GM18505 (cell line): ENCODE measurements around the gene ADARB2.
A peak's percentile ranks its signal among the peaks of the same experiment; 100 is the strongest.

Experiments used
- ATAC-seq: cut with Tn5 transposase; IDR thresholded peaks from one replicate; pipeline ENCODE4 v1.9.1; 2021; ENCODE audit not compliant: unreplicated experiment
- POLR2A ChIP-seq: IDR thresholded peaks from 4 replicates; pipeline ENCODE4 v1.6.1; 2011; ENCODE audit warnings: borderline replicate concordance; ENCODE audit not compliant: insufficient read depth, insufficient read length; ENCODE audit errors: extremely low read depth

ADARB2 gene

GRCh38 chr10:1746796-1747195 is 9.5 kb upstream of the ADARB2 start:
- no peak for TF ChIP-seq POLR2A
- no peak for ATAC-seq

GRCh38 chr10:1745780-1746456 is 8.6 kb upstream of the ADARB2 start:
- TF ChIP-seq POLR2A = no peak
- ATAC-seq = no peak

- no peak for TF ChIP-seq POLR2A
- ATAC-seq = no peak
These were observed 7.2 kb upstream of the ADARB2 start for GRCh38 chr10:1744524-1744923.

GRCh38 chr10:1743141-1743540 is 5.8 kb upstream of the ADARB2 start:
- no peak for TF ChIP-seq POLR2A
- no peak for ATAC-seq

- no peak for ATAC-seq
- TF ChIP-seq POLR2A = no peak
These were observed 4.1 kb upstream of the ADARB2 start for GRCh38 chr10:1741450-1741849.

GRCh38 chr10:1739751-1740150 is 2.4 kb upstream of the ADARB2 start:
- TF ChIP-seq POLR2A = no peak
- ATAC-seq = no peak

GRCh38 chr10:1738950-1739349 is 1.6 kb upstream of the ADARB2 start:
- TF ChIP-seq POLR2A = no peak
- peak; percentile 57 for ATAC-seq

GRCh38 chr10:1736972-1737221 is 428 bp downstream of the ADARB2 start:
- ATAC-seq = no peak
- no peak for TF ChIP-seq POLR2A

- no peak for TF ChIP-seq POLR2A
These were observed 967 bp downstream of the ADARB2 start for GRCh38 chr10:1736144-1736971.

GRCh38 chr10:1735562-1735961 is 1.8 kb downstream of the ADARB2 start:
- no peak for ATAC-seq
- no peak for TF ChIP-seq POLR2A

More at GRCh38 chr10:1736144-1736971, 967 bp downstream of the ADARB2 start:
- no peak for ATAC-seq

GRCh38 chr10:1734288-1734687 is 3.0 kb downstream of the ADARB2 start:
- ATAC-seq = no peak
- no peak for TF ChIP-seq POLR2A

GRCh38 chr10:1733720-1734119 is 3.6 kb downstream of the ADARB2 start:
- no peak for TF ChIP-seq POLR2A
- no peak for ATAC-seq

- TF ChIP-seq POLR2A = no peak
- no peak for ATAC-seq
These were observed 4.7 kb downstream of the ADARB2 start for GRCh38 chr10:1732564-1732996.

- no peak for TF ChIP-seq POLR2A
- no peak for ATAC-seq
These were observed 5.7 kb downstream of the ADARB2 start for GRCh38 chr10:1731592-1731991.
